ENCODE results near the gene PRKACB.

GRCh38 chr1:84250668-84251067, 106.6 kb downstream of the PRKACB start:
- no peak for TF ChIP-seq CTCF (IDR thresholded peaks at IDR 0.05)
- TF ChIP-seq POLR2A (IDR thresholded peaks at IDR 0.05) = no peak
